ENCODE measurements around the gene WNK1.
A peak's percentile ranks its signal among the peaks of the same experiment; 100 is the strongest.
"Not testable (repeated sequence)": the region's sequence is repeated elsewhere in the genome, so short reads cannot be mapped to it uniquely, and the experiment has no call there.

Gene WNK1

GRCh38 chr12:751999-752694, at the start of gene WNK1:
WNK1 (plus strand) TSS chr12:752579; CDS start chr12:753566, 987 bp downstream.
- Histone ChIP-seq H3K4me1 (peaks cover 10% of the 10 kb centered on the region), H3K4me2 (ENCODE audit: low read length) (peak within 1 kb of the TSS; percentile 64), H3K4me3 (ENCODE audit: low read depth, low read length) (peak within 1 kb of the TSS; percentile 85), H2AFZ (peak within 1 kb of the TSS; percentile 90), H3K27ac (peak within 1 kb of the TSS; percentile 92), H3K9me3 (ENCODE audit: control insufficient read depth, low read length) (no peaks in the 10 kb centered on the region), H3K79me2 (peaks cover 23% of the 10 kb centered on the region), H3K9ac (peak within 1 kb of the TSS; percentile 91), H3K36me3 (ENCODE audit: control insufficient read depth, insufficient read depth, low read length) (no peaks in the 10 kb centered on the region), H3K27me3 (ENCODE audit: control insufficient read depth, insufficient read depth, low read length) (no peaks in the 10 kb centered on the region)
- TF ChIP-seq CTCF (IDR thresholded peaks at IDR 0.05), result no peak

- Histone ChIP-seq H3K9ac (no peak overlapping the region), H2AFZ (no peak overlapping the region), H3K4me1 (no peaks in the 10 kb centered on the region), H3K4me2 (ENCODE audit: low read length) (no peak overlapping the region), H3K27me3 (ENCODE audit: control insufficient read depth, insufficient read depth, low read length) (no peaks in the 10 kb centered on the region), H3K27ac (no peak overlapping the region), H3K4me3 (ENCODE audit: low read depth, low read length) (no peak overlapping the region), H3K79me2 (no peaks in the 10 kb centered on the region), H3K9me3 (ENCODE audit: control insufficient read depth, low read length) (no peaks in the 10 kb centered on the region), H3K36me3 (ENCODE audit: control insufficient read depth, insufficient read depth, low read length) (no peaks in the 10 kb centered on the region)
- TF ChIP-seq CTCF (IDR thresholded peaks at IDR 0.05), result no peak
Measured at GRCh38 chr12:704516-705242, 47.7 kb upstream of the WNK1 start.

GRCh38 chr12:708084-708483, 44.3 kb upstream of the WNK1 start:
- not testable (repeated sequence) for H2AFZ ChIP-seq, H3K79me2 ChIP-seq

GRCh38 chr12:709455-710020, 42.8 kb upstream of the WNK1 start:
- H3K79me2 ChIP-seq, result no peaks in the 10 kb centered on the region
- H3K4me3 ChIP-seq (ENCODE audit: low read depth, low read length), result no peak overlapping the region
- H3K4me1 ChIP-seq, result no peaks in the 10 kb centered on the region
- H3K9ac ChIP-seq, result no peak overlapping the region
- H3K9me3 ChIP-seq (ENCODE audit: control insufficient read depth, low read length), result no peaks in the 10 kb centered on the region
- H3K36me3 ChIP-seq (ENCODE audit: control insufficient read depth, insufficient read depth, low read length), result no peaks in the 10 kb centered on the region
- H3K27me3 ChIP-seq (ENCODE audit: control insufficient read depth, insufficient read depth, low read length), result no peaks in the 10 kb centered on the region
- no peak overlapping the region for H2AFZ ChIP-seq
- TF ChIP-seq CTCF (IDR thresholded peaks at IDR 0.05), result no peak
- no peak overlapping the region for H3K27ac ChIP-seq
- no peak overlapping the region for H3K4me2 ChIP-seq (ENCODE audit: low read length)

More at GRCh38 chr12:708084-708483, 44.3 kb upstream of the WNK1 start:
- not testable (repeated sequence) for H3K4me1 ChIP-seq; H3K4me3 ChIP-seq (ENCODE audit: low read depth, low read length); H3K27me3 ChIP-seq (ENCODE audit: control insufficient read depth, insufficient read depth, low read length); H3K9ac ChIP-seq; H3K27ac ChIP-seq; H3K36me3 ChIP-seq (ENCODE audit: control insufficient read depth, insufficient read depth, low read length); H3K4me2 ChIP-seq (ENCODE audit: low read length); H3K9me3 ChIP-seq (ENCODE audit: control insufficient read depth, low read length)

- no peak overlapping the region for H3K27ac ChIP-seq
- H2AFZ ChIP-seq, result no peak overlapping the region
- no peak for TF ChIP-seq CTCF (IDR thresholded peaks at IDR 0.05)
- H3K4me3 ChIP-seq (ENCODE audit: low read depth, low read length), result no peak overlapping the region
- H3K79me2 ChIP-seq, result no peaks in the 10 kb centered on the region
- H3K36me3 ChIP-seq (ENCODE audit: control insufficient read depth, insufficient read depth, low read length), result no peaks in the 10 kb centered on the region
- no peaks in the 10 kb centered on the region for H3K27me3 ChIP-seq (ENCODE audit: control insufficient read depth, insufficient read depth, low read length)
- H3K4me2 ChIP-seq (ENCODE audit: low read length), result no peak overlapping the region
- no peak overlapping the region for H3K9ac ChIP-seq
- H3K9me3 ChIP-seq (ENCODE audit: control insufficient read depth, low read length), result no peaks in the 10 kb centered on the region
- no peaks in the 10 kb centered on the region for H3K4me1 ChIP-seq
Measured at GRCh38 chr12:712172-712863, 40.1 kb upstream of the WNK1 start.

All from parathyroid adenoma (tissue), 2 donors.